ENCODE data around the gene CHML. TPM values are rescaled to one million over a fixed set of nuclear protein-coding genes. Genes with fewer than 3 reads are reported as not detected.
A peak's percentile ranks its signal among the peaks of the same experiment; 100 is the strongest.

CHML gene
- total and polyA plus RNA-seq, 2 donors (not counting 1 experiment from before 2014, with no cell fraction given), result 9.7 to 34.0 TPM

GRCh38 chr1:241638099-241638682, 2.0 kb downstream of the CHML start:
- Mint-ChIP-seq H3K4me1 (peaks cover 63% of the 10 kb centered on the region), H3K9me3 (ENCODE audit: insufficient read depth) (peaks cover 3% of the 10 kb centered on the region), H3K27me3 (no peaks in the 10 kb centered on the region), H3K4me3 (peak overlapping the region; percentile 88), H3K27ac (peak overlapping the region; percentile 89)
- Histone ChIP-seq H3K9me3 (ENCODE audit: control extremely low read depth in 1 of 3, control insufficient read depth in 2 of 3, insufficient read depth in 1 of 3, low read length in 2 of 3) (peaks cover 0 to 3% (median 0%) of the 10 kb centered on the region in 3 donors), H4K20me1 (ENCODE audit: control insufficient read depth, insufficient read depth, low read length, poor library complexity, severe bottlenecking) (no peaks in the 10 kb centered on the region), H3K4me2 (replicated peaks; ENCODE audit: low read depth, low read length, poor library complexity, severe bottlenecking) (peak overlapping the region; percentile 71), H2AFZ (ENCODE audit: insufficient read depth, low read depth, low read length, poor library complexity, severe bottlenecking) (peak overlapping the region; percentile 12), H3K79me2 (ENCODE audit: control insufficient read depth, insufficient read depth, low read length) (peaks cover 63% of the 10 kb centered on the region), H3K27ac (ENCODE audit: low read length in 2 of 2) (peak overlapping the region in 1 of 2 donors; percentile 81), H3K27me3 (replicated peaks in 1 of 4; ENCODE audit: control extremely low read depth in 1 of 4, control insufficient read depth in 3 of 4, insufficient read depth in 4 of 4, low read length in 3 of 4) (no peaks in the 10 kb centered on the region), H3K36me3 (replicated peaks in 1 of 2; ENCODE audit: control extremely low read depth in 1 of 2, control insufficient read depth in 1 of 2, extremely low read depth in 1 of 2, insufficient read depth in 2 of 2, low read length in 1 of 2) (no peaks in the 10 kb centered on the region), H3K4me3 (ENCODE audit: control extremely low read depth in 1 of 5, extremely low read depth in 1 of 5, insufficient read depth in 1 of 5, low read depth in 2 of 5, low read length in 4 of 5) (peak overlapping the region; percentile 78 to 97 (median 94)), H3K4me1 (ENCODE audit: control insufficient read depth in 2 of 2, insufficient read depth in 2 of 2, low read length in 2 of 2) (peaks cover 39 to 46% of the 10 kb centered on the region in 2 donors), H3K9ac (ENCODE audit: low read length) (peak overlapping the region; percentile 93)
- POLR2A ChIA-PET, result no interaction called here
- no CpG with 5 or more reads among the region's 5 CpGs for WGBS (ENCODE audit: insufficient coverage)
- TF ChIP-seq EZH2 (IDR thresholded peaks at IDR 0.05; ENCODE audit: borderline replicate concordance, insufficient read depth, low read depth, low read length, poor library complexity, severe bottlenecking) (no peak), CTCF (IDR thresholded peaks at IDR 0.05) (no peak)
- no peak for ATAC-seq (ENCODE audit: low read depth)
- intact Hi-C loops (cut with micrococcal nuclease), result loop anchor here (5.0 kb wide), 1 partner anchor 41 kb away; no protein-coding TSS in a partner anchor
- peak; percentile 7 for DNase-seq
- CTCF ChIA-PET, result interaction anchor here (0.6 to 2.5 kb wide), 7 partner anchors 9 to 98 kb away, joined by 3 to 15 read pairs (median 4); no protein-coding TSS in a partner anchor

- POLR2A ChIA-PET, result no interaction called here
- Mint-ChIP-seq H3K27me3 (no peaks in the 10 kb centered on the region), H3K4me1 (peaks cover 63% of the 10 kb centered on the region), H3K4me3 (peak overlapping the region; percentile 88), H3K27ac (peak overlapping the region; percentile 89), H3K9me3 (ENCODE audit: insufficient read depth) (peaks cover 3% of the 10 kb centered on the region)
- CTCF ChIA-PET, result interaction anchor here (0.6 to 2.5 kb wide), 5 partner anchors 11 to 104 kb away, joined by 3 to 15 read pairs (median 4); no protein-coding TSS in a partner anchor
- DNase-seq (peak; percentile 17), ATAC-seq (ENCODE audit: low read depth) (no peak)
- no peak for TF ChIP-seq EZH2 (IDR thresholded peaks at IDR 0.05; ENCODE audit: borderline replicate concordance, insufficient read depth, low read depth, low read length, poor library complexity, severe bottlenecking)
- TF ChIP-seq CTCF (IDR thresholded peaks at IDR 0.05), result no peak
- peak overlapping the region in 4 of 5 experiments; percentile 78 to 97 (median 96) for H3K4me3 ChIP-seq (ENCODE audit: control extremely low read depth in 1 of 5, extremely low read depth in 1 of 5, insufficient read depth in 1 of 5, low read depth in 2 of 5, low read length in 4 of 5)
- H3K27ac ChIP-seq (ENCODE audit: low read length in 2 of 2), result peak overlapping the region in 1 of 2 donors; percentile 81
- 100% methylated on average over 1 of the region's 4 CpGs for WGBS (ENCODE audit: insufficient coverage)
- peaks cover 39 to 46% of the 10 kb centered on the region in 2 donors for H3K4me1 ChIP-seq (ENCODE audit: control insufficient read depth in 2 of 2, insufficient read depth in 2 of 2, low read length in 2 of 2)
- H4K20me1 ChIP-seq (ENCODE audit: control insufficient read depth, insufficient read depth, low read length, poor library complexity, severe bottlenecking), result no peaks in the 10 kb centered on the region
- intact Hi-C loops (cut with micrococcal nuclease), result loop anchor here (5.0 kb wide), 1 partner anchor 40 kb away; no protein-coding TSS in a partner anchor
- peak overlapping the region; percentile 93 for H3K9ac ChIP-seq (ENCODE audit: low read length)
- peaks cover 0 to 2% of the 10 kb centered on the region in 2 experiments for H3K36me3 ChIP-seq (replicated peaks in 1 of 2; ENCODE audit: control extremely low read depth in 1 of 2, control insufficient read depth in 1 of 2, extremely low read depth in 1 of 2, insufficient read depth in 2 of 2, low read length in 1 of 2)
- no peaks in the 10 kb centered on the region for H3K27me3 ChIP-seq (replicated peaks in 1 of 4; ENCODE audit: control extremely low read depth in 1 of 4, control insufficient read depth in 3 of 4, insufficient read depth in 4 of 4, low read length in 3 of 4)
- peak overlapping the region; percentile 71 for H3K4me2 ChIP-seq (replicated peaks; ENCODE audit: low read depth, low read length, poor library complexity, severe bottlenecking)
- H3K9me3 ChIP-seq (ENCODE audit: control extremely low read depth in 1 of 3, control insufficient read depth in 2 of 3, insufficient read depth in 1 of 3, low read length in 2 of 3), result no peaks in the 10 kb centered on the region
- H2AFZ ChIP-seq (ENCODE audit: insufficient read depth, low read depth, low read length, poor library complexity, severe bottlenecking), result no peak overlapping the region
- H3K79me2 ChIP-seq (ENCODE audit: control insufficient read depth, insufficient read depth, low read length), result peaks cover 69% of the 10 kb centered on the region
Measured at GRCh38 chr1:241637604-241638003, 2.6 kb downstream of the CHML start.
